GM12878 (cell line): ENCODE data around the gene AGAP1. TPM values are rescaled to one million over a fixed set of nuclear protein-coding genes. Genes with fewer than 3 reads are reported as not detected.

Experiments
- ATAC-seq: fragments of 200-7000 bp; cut with Tn5 transposase; 3 replicates; pipeline ENCODE4 v1.9.1; 2020; ENCODE audit warnings: mild to moderate bottlenecking, moderate library complexity
- BruUV-seq: library from RNA; stranded (reverse); fragments of 400-500 nt; replicated peaks from 2 replicates; lab custom pipeline; 2021; lab: Mats Ljungman, UMichigan
- CTCF ChIA-PET: fragments of 300-600 bp; sonication (Branson Sonifier 250); formaldehyde crosslinking; extraction: SDS; loops from one replicate; lab custom pipeline; 2021; ENCODE audit warnings: inconsistent platforms; lab: Yijun Ruan, JAX
- POLR2A ChIA-PET: fragments of 350-600 bp; formaldehyde crosslinking; extraction: SDS; loops from one replicate; lab custom pipeline; 2021; ENCODE audit warnings: inconsistent platforms; lab: Charles Lee
- RAD21 ChIA-PET: fragments of 300-600 bp; sonication (Branson Sonifier 250); formaldehyde crosslinking; loops from one replicate; lab custom pipeline; 2023; ENCODE audit warnings: antibody characterized with exemption; ENCODE audit not compliant: unreplicated experiment; lab: Charles Lee
- SMC1A ChIA-PET: fragments of 300-600 bp; sonication (Branson Sonifier 250); formaldehyde crosslinking; loops from one replicate; lab custom pipeline; 2023; ENCODE audit not compliant: unreplicated experiment, uncharacterized antibody; lab: Charles Lee
- DNase-seq: peaks from one replicate; pipeline ENCODE4 v3.0.0-alpha.2; 2011; ENCODE audit warnings: low read depth, low spot score
- FAIRE-seq: peaks from 3 replicates; lab custom pipeline; 2011; peaks lifted over from hg19 to GRCh38; lab: Jason Lieb, UNC
- H2AFZ ChIP-seq: 2 replicates; pipeline ENCODE4 v1.6.0; 2011; ENCODE audit warnings: low read depth, low read length, control low read depth; ENCODE audit not compliant: control insufficient read depth
- H3K27ac ChIP-seq: 2 replicates; pipeline ENCODE4 v1.5.1; 2011; ENCODE audit warnings: control low read depth; ENCODE audit not compliant: control insufficient read depth, insufficient read depth
- H3K27me3 ChIP-seq, 2 experiments: replicated peaks in 1 of 2; 2 replicates each; pipeline versions ENCODE4 v1.6.0 to v1.6.1; 2011; ENCODE audit warnings: low read length in 1 of 2; ENCODE audit not compliant: control insufficient read depth in 2 of 2, insufficient read depth in 2 of 2
- H3K36me3 ChIP-seq, 2 experiments: 2 replicates each; pipeline ENCODE4 v1.5.1; 2011; ENCODE audit warnings: low read length in 1 of 2; ENCODE audit not compliant: control insufficient read depth in 2 of 2, insufficient read depth in 2 of 2
- H3K4me1 ChIP-seq: 2 replicates; pipeline ENCODE4 v1.6.1; 2011; ENCODE audit warnings: mild to moderate bottlenecking, low read length, moderate library complexity, mixed read lengths; ENCODE audit not compliant: control insufficient read depth, insufficient read depth
- H3K4me2 ChIP-seq: 2 replicates; pipeline ENCODE4 v1.6.0; 2011; ENCODE audit warnings: control low read depth; ENCODE audit not compliant: control insufficient read depth, insufficient read depth
- H3K4me3 ChIP-seq: fragments of 200-600 bp; sonication (generic); 2 replicates; pipeline ENCODE4 v1.5.1; 2016
- H3K79me2 ChIP-seq: 2 replicates; pipeline ENCODE4 v1.6.0; 2011; ENCODE audit warnings: low read length; ENCODE audit not compliant: control insufficient read depth, insufficient read depth
- H3K9ac ChIP-seq: 2 replicates; pipeline ENCODE4 v1.8.0; 2011; ENCODE audit warnings: low read length, control low read depth, mixed read lengths; ENCODE audit not compliant: control insufficient read depth, insufficient read depth
- H3K9me3 ChIP-seq: replicated peaks from 3 replicates; pipeline ENCODE4 v1.5.1; 2011; ENCODE audit warnings: mild to moderate bottlenecking, low read length; ENCODE audit not compliant: control insufficient read depth, insufficient read depth
- H4K20me1 ChIP-seq: 2 replicates; pipeline ENCODE4 v1.6.0; 2011; ENCODE audit not compliant: control insufficient read depth, insufficient read depth
- CREM ChIP-seq: IDR thresholded peaks from 2 replicates; pipeline ENCODE4 v1.6.1; 2014; ENCODE audit warnings: antibody characterized with exemption, low read depth
- HCFC1 ChIP-seq: fragments of 150-350 bp; IDR thresholded peaks from 2 replicates; pipeline ENCODE4 v1.6.1; 2014; ENCODE audit warnings: low read length
- MTA2 ChIP-seq: fragments of 450-650 bp; IDR thresholded peaks from 2 replicates; pipeline ENCODE4 v1.6.1; 2016; ENCODE audit warnings: low read depth, mild to moderate bottlenecking, moderate library complexity
- MTA3 ChIP-seq: IDR thresholded peaks from 2 replicates; pipeline ENCODE4 v1.6.1; 2012; ENCODE audit warnings: low read length, inconsistent platforms, borderline replicate concordance
- NFYA ChIP-seq: IDR thresholded peaks from 2 replicates; pipeline ENCODE4 v1.6.1; 2011; ENCODE audit warnings: low read depth, mild to moderate bottlenecking, low read length, improper control_type of control experiment, borderline replicate concordance
- NFYB ChIP-seq: IDR thresholded peaks from 2 replicates; pipeline ENCODE4 v1.6.1; 2011; ENCODE audit warnings: low read depth, mild to moderate bottlenecking, low read length, improper control_type of control experiment, moderate library complexity; ENCODE audit not compliant: insufficient read depth
- POLR2A ChIP-seq: IDR thresholded peaks from 2 replicates; pipeline ENCODE4 v1.6.1; 2011; ENCODE audit warnings: low read depth, mild to moderate bottlenecking, low read length
- SUPT20H ChIP-seq: IDR thresholded peaks from 2 replicates; pipeline ENCODE4 v1.6.1; 2011; ENCODE audit warnings: low read depth, mild to moderate bottlenecking, low read length, moderate library complexity, borderline replicate concordance; ENCODE audit not compliant: control insufficient read depth
- WGBS: methylation state at CpG from one replicate; pipeline ENCODE4 v1.1.6; 2016; ENCODE audit warnings: low lambda C conversion rate; ENCODE audit not compliant: insufficient replicate concordance, insufficient coverage; ENCODE audit errors: missing lambda C conversion rate; 5-methylcytosine and 5-hydroxymethylcytosine counted together
- in situ Hi-C: fragments of 300-500 bp; cut with MboI; formaldehyde crosslinking; loops from 9 replicates; pipeline ENCODE4 v1.14.3; 2018; ENCODE audit warnings: mixed read lengths
- intact Hi-C: fragments of 100-400 bp; cut with micrococcal nuclease; formaldehyde crosslinking; loops from one replicate; pipeline ENCODE4 v1.14.2; 2022; ENCODE audit not compliant: unreplicated experiment
- polyA plus RNA-seq, 11 experiments: library from polyadenylated mRNA; depleted of rRNA in 4 of 11; unstranded in 6 of 11; stranded (reverse) in 5 of 11; fragments of >200 nt; fragmentation: Nextera tagmentation in 4 of 11; fragmentation: Illumina TruSeq in 1 of 11; extraction: Ambion mirVana in 4 of 11; extraction: Trizol in 1 of 11; gene quantifications; 1 replicate in 1 of 11; 2 replicates in 10 of 11; pipeline versions ENCODE4 v1.2.1 to v1.2.3, GENCODE V29; 2011 to 2016; ENCODE audit warnings: inconsistent platforms in 2 of 11, missing spikeins in 2 of 11, low read depth in 1 of 11
- total RNA-seq, 4 experiments: library from RNA; depleted of rRNA in 3 of 4; stranded (reverse); fragments of >200 nt in 3 of 4; fragmentation: Illumina TruSeq in 1 of 4; extraction: Trizol in 1 of 4; gene quantifications; 2 replicates each; pipeline versions ENCODE4 v1.2.1 to v1.2.3, GENCODE V29; 2013 to 2021
- TF ChIP-seq, protein P1 (sequence below): IDR thresholded peaks from 2 replicates; pipeline ENCODE4 v1.6.1; 2012; ENCODE audit warnings: improper control_type of control experiment, low read depth, low read length; ENCODE audit not compliant: insufficient replicate concordance
- TF ChIP-seq, protein P2 (sequence below): fragments of 450-650 bp; IDR thresholded peaks from 2 replicates; pipeline ENCODE4 v1.6.1; 2017; ENCODE audit warnings: mild to moderate bottlenecking, moderate library complexity

Gene AGAP1
- total and polyA plus RNA-seq, 10 of the 15 experiments (the other 5 are each of a cell fraction or from before 2014, with no cell fraction given) = 0.05 to 0.15 (median 0.06) TPM; not detected in 7

DNA sequence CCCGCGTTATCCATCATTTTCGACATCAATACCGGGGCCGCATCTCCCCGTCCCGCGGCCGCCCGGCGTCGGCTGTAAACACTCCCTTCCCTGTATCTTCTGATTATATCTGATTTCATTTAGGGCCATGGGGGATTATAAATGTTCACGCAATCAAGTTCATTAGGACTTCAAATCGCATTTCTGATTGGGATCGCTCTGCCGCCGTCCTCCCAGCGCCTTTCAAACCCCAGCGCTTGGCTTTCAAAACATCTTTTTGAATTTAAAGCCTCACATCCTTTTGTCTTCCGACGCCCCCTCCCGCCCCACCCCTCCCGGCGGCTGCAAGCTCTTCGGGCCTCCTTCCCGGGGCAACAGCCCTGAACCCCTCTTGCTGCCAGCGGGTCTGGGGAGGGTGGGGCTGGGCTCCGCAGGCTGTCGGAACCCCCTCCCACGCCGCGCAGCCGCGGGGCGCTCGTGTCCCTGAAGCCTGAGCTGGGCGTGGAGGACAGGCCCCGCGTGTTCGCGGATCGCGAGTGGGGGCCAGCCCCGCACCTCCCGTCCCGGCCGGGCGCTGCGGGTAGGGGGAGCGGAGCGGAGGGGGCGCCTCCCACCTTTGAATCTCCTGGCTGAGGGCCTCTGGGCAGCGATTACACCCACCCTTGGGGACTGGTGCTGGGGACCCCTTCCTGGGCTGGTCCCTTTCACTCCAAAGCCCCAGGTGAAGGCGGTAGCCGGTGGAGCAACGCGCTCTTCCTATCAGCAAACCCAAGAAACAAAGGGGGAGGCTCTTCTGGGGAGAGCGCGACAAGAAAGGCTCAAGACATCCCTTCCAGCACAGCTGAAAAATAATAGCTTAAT, 685.6 kb downstream of the AGAP1 start:
- H3K79me2 ChIP-seq = no peaks in the 10 kb centered on the region
- SMC1A ChIA-PET = interaction anchor here (1.9 to 2.5 kb wide), 2 partner anchors 399 to 413 kb away, joined by 6 to 28 read pairs; no protein-coding TSS in a partner anchor
- in situ Hi-C loops = loop anchor here (5.0 kb wide), 1 partner anchor 407 kb away; no protein-coding TSS in a partner anchor

More for the DNA sequence above, 685.6 kb downstream of the AGAP1 start:
- H4K20me1 ChIP-seq = no peaks in the 10 kb centered on the region
- BruUV-seq = no TSS peak
- ATAC-seq (no peak), FAIRE-seq (no peak), DNase-seq (no peak)
- RAD21 ChIA-PET = interaction anchor here (1.9 to 4.3 kb wide), 2 partner anchors 400 to 413 kb away, joined by 9 to 26 read pairs; no protein-coding TSS in a partner anchor
- intact Hi-C loops = loop anchor here (2.0 kb wide), 1 partner anchor 413 kb away; no protein-coding TSS in a partner anchor
- no peak overlapping the region for H3K9ac ChIP-seq
- H2AFZ ChIP-seq = no peak overlapping the region
- POLR2A ChIA-PET = no interaction called here
- no peak overlapping the region for H3K27ac ChIP-seq
- H3K36me3 ChIP-seq = no peaks in the 10 kb centered on the region
- no peaks in the 10 kb centered on the region for H3K9me3 ChIP-seq
- 59% methylated on average over 49 of the region's 59 CpGs for WGBS
- H3K4me2 ChIP-seq = no peak overlapping the region
- H3K4me1 ChIP-seq = no peaks in the 10 kb centered on the region
- CTCF ChIA-PET = interaction anchor here (1.1 to 6.0 kb wide), 3 partner anchors 398 to 413 kb away, joined by 5 to 84 read pairs (median 27); no protein-coding TSS in a partner anchor
- no peak overlapping the region for H3K4me3 ChIP-seq
- TF ChIP-seq, protein P1, sequence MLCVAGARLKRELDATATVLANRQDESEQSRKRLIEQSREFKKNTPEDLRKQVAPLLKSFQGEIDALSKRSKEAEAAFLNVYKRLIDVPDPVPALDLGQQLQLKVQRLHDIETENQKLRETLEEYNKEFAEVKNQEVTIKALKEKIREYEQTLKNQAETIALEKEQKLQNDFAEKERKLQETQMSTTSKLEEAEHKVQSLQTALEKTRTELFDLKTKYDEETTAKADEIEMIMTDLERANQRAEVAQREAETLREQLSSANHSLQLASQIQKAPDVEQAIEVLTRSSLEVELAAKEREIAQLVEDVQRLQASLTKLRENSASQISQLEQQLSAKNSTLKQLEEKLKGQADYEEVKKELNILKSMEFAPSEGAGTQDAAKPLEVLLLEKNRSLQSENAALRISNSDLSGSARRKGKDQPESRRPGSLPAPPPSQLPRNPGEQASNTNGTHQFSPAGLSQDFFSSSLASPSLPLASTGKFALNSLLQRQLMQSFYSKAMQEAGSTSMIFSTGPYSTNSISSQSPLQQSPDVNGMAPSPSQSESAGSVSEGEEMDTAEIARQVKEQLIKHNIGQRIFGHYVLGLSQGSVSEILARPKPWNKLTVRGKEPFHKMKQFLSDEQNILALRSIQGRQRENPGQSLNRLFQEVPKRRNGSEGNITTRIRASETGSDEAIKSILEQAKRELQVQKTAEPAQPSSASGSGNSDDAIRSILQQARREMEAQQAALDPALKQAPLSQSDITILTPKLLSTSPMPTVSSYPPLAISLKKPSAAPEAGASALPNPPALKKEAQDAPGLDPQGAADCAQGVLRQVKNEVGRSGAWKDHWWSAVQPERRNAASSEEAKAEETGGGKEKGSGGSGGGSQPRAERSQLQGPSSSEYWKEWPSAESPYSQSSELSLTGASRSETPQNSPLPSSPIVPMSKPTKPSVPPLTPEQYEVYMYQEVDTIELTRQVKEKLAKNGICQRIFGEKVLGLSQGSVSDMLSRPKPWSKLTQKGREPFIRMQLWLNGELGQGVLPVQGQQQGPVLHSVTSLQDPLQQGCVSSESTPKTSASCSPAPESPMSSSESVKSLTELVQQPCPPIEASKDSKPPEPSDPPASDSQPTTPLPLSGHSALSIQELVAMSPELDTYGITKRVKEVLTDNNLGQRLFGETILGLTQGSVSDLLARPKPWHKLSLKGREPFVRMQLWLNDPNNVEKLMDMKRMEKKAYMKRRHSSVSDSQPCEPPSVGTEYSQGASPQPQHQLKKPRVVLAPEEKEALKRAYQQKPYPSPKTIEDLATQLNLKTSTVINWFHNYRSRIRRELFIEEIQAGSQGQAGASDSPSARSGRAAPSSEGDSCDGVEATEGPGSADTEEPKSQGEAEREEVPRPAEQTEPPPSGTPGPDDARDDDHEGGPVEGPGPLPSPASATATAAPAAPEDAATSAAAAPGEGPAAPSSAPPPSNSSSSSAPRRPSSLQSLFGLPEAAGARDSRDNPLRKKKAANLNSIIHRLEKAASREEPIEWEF = no peak
- no peak for TF ChIP-seq CREM
- no peak for TF ChIP-seq HCFC1
- TF ChIP-seq POLR2A = no peak
- TF ChIP-seq MTA3 = no peak
- no peak for TF ChIP-seq NFYA
- TF ChIP-seq, protein P2, sequence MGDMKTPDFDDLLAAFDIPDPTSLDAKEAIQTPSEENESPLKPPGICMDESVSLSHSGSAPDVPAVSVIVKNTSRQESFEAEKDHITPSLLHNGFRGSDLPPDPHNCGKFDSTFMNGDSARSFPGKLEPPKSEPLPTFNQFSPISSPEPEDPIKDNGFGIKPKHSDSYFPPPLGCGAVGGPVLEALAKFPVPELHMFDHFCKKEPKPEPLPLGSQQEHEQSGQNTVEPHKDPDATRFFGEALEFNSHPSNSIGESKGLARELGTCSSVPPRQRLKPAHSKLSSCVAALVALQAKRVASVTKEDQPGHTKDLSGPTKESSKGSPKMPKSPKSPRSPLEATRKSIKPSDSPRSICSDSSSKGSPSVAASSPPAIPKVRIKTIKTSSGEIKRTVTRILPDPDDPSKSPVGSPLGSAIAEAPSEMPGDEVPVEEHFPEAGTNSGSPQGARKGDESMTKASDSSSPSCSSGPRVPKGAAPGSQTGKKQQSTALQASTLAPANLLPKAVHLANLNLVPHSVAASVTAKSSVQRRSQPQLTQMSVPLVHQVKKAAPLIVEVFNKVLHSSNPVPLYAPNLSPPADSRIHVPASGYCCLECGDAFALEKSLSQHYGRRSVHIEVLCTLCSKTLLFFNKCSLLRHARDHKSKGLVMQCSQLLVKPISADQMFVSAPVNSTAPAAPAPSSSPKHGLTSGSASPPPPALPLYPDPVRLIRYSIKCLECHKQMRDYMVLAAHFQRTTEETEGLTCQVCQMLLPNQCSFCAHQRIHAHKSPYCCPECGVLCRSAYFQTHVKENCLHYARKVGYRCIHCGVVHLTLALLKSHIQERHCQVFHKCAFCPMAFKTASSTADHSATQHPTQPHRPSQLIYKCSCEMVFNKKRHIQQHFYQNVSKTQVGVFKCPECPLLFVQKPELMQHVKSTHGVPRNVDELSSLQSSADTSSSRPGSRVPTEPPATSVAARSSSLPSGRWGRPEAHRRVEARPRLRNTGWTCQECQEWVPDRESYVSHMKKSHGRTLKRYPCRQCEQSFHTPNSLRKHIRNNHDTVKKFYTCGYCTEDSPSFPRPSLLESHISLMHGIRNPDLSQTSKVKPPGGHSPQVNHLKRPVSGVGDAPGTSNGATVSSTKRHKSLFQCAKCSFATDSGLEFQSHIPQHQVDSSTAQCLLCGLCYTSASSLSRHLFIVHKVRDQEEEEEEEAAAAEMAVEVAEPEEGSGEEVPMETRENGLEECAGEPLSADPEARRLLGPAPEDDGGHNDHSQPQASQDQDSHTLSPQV = no peak
- no peak for TF ChIP-seq MTA2
- no peak for TF ChIP-seq NFYB
- no peak for TF ChIP-seq SUPT20H
- H3K27me3 ChIP-seq = peaks cover 0 to 4% of the 10 kb centered on the region in 2 experiments; a peak in 3 of 4 replicates
